Activated T-helper 1 cell treated with anti-CD3 and anti-CD28 coated beads, Interleukin-2, amount 50 U/mL, for 16 hours (primary cell): ENCODE results near the gene URM1.
A peak's percentile ranks its signal among the peaks of the same experiment; 100 is the strongest.

Experiments used
- DNase-seq, 2 donors: peaks; one replicate each; pipeline ENCODE4 v3.0.0-alpha.2; 2020; ENCODE audit warnings: low read depth in 1 of 2, low spot score in 1 of 2

URM1 gene

DNA sequence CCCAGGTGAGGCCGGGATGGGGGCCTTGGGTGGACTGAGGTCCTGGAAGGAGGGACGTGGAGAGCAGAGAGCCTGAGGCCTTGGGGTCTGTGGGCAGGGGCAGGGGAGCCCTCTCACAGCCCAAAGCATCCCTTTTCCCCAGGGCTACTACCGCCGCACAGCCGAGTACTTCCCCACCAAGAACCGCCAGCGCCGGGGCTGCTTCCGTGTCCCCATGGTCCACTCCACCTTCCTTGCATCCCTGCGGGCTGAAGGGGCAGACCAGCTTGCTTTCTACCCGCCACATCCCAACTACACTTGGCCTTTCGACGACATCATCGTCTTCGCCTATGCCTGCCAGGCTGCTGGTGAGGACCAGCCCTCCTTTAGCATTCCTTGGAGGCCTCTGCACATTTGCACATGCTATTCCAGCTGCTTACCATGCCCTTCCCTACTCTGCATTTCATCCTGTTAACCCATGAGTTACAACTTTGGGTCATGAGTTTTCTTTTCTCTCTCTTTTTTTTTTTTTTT lies 53.1 kb downstream of the URM1 start:
- no peak for DNase-seq

DNA sequence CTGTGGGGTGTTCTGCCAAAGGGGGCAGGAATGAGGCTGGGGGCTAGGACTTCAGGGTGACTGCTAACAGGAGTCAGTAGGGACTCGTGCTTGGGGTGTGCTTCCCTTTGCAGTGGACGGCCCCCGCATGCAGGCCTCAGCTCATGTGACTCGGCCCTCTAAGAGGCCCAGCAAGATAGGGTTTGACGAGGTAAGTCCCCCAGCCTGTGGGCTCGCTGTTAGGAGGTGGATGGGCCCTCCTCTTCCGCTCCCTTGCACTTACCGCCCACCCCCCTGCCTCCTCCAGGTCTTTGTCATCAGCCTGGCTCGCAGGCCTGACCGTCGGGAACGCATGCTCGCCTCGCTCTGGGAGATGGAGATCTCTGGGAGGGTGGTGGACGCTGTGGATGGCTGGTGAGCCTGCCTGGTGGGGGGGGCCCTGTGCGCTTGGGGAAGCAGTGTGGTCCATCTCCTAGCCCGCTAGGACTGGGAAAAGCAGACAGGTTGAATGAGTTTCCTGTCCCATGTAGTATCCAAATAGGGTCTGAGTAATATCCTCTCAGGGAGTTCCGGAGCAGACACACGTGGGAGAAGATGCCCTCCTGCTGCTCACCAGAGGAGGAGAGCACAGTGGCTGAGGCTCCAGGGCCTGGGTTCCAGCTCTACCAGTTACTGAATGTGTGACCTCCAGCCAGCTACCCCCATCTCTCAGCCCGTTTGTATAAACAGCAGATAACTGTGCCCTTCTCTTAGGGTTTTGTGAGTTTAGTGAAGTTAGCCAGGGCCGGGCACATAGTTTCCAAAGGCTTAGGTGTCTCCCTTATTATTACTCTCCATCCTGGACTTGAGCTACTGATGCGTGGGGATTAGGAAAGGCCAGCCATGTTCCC lies 57.7 kb downstream of the URM1 start:
- no peak for DNase-seq

DNA sequence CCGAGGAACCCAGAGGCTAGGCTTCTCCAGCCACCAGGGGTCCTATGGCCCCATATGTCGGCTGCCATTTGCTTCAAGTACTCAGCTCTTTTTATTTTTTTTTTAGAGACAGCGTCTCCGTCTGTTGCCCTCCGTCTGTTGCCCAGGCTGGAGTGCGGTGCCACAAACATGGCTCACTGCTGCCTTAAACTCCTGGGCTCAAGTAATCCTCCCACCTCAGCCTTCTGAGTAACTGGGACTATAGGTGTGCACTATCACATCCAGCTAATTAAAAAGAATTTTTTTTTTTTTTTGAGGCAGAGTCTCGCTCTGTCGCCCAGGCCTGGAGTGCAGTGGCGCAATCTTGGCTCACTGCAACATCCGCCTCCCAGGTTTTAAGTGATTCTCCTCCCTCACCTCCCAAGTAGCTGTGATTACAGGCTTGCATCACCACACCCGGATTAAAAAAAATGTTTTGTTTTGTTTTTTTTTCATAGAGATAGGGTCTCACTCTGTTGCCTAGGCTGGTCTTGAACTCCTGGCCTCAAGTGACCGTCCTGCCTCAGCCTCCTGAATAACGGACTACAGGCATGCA lies 58.4 kb downstream of the URM1 start:
- DNase-seq: no peak

DNA sequence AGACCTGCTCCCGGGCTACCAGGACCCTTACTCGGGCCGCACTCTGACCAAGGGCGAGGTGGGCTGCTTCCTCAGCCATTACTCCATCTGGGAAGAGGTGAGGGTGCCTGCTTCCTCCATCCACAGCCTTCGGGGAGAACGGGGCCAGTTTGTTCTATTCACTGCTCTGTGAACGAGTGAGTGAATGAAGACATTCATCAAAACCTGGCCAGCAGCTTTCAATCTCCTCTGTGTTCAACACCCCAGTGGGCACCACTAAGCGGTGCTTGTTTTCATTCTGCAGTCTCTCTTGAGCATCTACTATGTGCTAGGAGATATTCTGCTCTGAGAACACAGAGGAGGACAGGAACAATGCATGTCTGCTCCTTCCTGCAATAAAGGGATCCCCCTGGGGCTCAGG lies 60.0 kb downstream of the URM1 start:
- DNase-seq: no peak

DNA sequence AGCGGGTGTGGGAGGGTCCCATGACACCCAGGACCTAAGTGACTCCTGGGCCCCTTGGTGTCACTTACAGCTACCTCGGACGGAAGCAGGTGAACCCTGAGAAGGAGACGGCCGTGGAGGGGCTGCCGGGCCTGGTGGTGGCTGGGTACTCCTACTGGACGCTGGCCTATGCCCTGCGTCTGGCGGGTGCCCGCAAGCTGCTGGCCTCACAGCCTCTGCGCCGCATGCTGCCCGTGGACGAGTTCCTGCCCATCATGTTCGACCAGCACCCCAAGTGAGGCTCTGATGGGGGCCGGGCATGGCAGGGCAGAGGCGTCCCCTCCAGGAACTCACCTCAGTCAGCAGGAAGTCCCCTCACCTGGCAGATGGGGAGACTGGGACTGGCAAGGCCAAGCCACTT lies 63.2 kb downstream of the URM1 start:
- DNase-seq: no peak

DNA sequence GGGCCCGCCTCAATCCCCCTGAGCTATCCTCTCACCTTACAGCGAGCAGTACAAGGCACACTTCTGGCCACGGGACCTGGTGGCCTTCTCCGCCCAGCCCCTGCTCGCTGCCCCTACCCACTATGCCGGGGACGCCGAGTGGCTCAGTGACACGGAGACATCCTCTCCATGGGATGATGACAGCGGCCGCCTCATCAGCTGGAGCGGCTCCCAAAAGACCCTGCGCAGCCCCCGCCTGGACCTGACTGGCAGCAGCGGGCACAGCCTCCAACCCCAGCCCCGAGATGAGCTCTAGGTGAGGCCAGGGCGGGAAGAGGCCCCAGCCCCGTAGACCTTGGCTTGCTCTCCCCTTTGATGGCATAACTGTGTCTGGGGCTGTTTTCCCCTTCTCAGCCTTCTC lies 64.4 kb downstream of the URM1 start:
- no peak for DNase-seq

DNA sequence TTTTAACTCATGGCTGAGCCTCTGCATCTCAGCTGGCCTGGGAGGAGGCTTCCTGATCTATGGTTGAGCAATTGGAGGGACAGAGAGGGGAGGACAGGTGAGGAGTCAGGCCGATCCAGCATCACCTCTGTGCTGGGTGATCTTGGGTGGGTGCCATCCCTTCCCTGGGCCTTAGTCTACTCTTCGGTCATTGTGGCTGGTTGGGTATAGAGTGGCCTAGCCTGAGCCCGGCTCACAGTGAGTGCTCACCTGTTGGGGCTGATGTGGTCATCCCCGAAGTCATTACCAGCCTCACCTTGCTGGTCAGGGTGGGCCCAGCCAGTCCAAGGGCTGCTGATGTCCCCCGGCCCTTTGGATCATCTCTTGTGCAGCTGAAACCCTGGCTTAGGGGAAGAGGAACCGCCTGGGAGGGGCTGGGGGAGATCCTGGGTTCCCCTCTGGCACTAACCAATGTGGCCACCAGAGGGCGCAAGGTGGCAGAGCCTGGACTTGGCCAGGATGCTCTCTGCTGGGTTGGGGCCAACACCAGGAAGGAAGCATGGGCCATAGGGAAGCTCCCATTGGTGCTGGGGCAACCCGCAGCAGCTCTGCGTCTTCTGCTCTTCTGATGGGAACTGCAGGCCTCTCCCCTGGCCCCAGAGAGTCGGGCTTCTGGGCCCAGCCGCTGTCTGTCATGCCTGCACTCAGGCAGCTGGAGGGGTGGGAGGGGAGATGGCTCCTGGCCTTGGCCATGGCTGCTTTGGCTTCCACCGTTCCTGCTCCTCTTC lies 67.4 kb downstream of the URM1 start:
- DNase-seq: peak; percentile 66 to 81

DNA sequence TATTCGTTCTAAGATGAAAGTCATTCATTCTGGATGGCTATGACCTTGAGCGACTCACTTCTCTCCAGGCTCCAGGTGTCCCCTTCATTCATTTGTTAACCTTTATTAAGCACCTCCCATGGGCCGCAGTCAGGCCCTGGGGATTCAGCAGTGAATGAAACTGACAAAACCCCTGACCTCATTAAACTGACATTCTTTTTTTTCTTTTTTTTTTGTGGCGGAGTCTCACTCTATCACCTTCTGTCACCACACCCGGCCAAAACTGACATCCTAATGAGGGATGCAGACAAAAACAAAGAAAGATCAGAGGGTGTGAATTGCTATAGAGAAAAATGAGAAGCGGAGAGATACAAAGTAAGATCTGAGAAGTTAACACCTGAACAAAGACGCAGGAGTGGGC lies 68.1 kb downstream of the URM1 start:
- no peak for DNase-seq
